ENCODE results near the gene ATPAF2. TPM values are rescaled to one million over a fixed set of nuclear protein-coding genes. Genes with fewer than 3 reads are reported as not detected.

ATPAF2 gene
- total and polyA plus RNA-seq, 4 donors: 17.7 to 32.9 (median 23.3) TPM

GRCh38 chr17:18079543-18079942 is 40.6 kb upstream of the ATPAF2 start:
- Histone ChIP-seq H3K9me3 (ENCODE audit: control insufficient read depth in 4 of 4, insufficient read depth in 3 of 4, low read length in 3 of 4) (no peaks in the 10 kb centered on the region), H3K9ac (ENCODE audit: insufficient read depth in 1 of 2, low read length in 2 of 2) (no peak overlapping the region), H3K4me1 (ENCODE audit: control insufficient read depth in 5 of 5, insufficient read depth in 5 of 5, low read length in 5 of 5) (peaks cover 0 to 6% (median 0%) of the 10 kb centered on the region in 5 donors), H3K36me3 (ENCODE audit: control insufficient read depth in 4 of 4, insufficient read depth in 4 of 4, low read length in 4 of 4) (no peaks in the 10 kb centered on the region), H3K4me3 (no peak overlapping the region), H3K27me3 (ENCODE audit: control insufficient read depth in 3 of 3, insufficient read depth in 3 of 3, low read length in 2 of 3) (no peaks in the 10 kb centered on the region), H3K27ac (ENCODE audit: low read depth in 1 of 2, low read length in 1 of 2) (no peak overlapping the region)
- 72 to 80% methylated on average over 4 of the region's 4 CpGs for WGBS, 2 donors
- no peak for DNase-seq
- no peak for ATAC-seq (ENCODE audit: insufficient read depth, low FRiP score)
- TF ChIP-seq, protein P1, sequence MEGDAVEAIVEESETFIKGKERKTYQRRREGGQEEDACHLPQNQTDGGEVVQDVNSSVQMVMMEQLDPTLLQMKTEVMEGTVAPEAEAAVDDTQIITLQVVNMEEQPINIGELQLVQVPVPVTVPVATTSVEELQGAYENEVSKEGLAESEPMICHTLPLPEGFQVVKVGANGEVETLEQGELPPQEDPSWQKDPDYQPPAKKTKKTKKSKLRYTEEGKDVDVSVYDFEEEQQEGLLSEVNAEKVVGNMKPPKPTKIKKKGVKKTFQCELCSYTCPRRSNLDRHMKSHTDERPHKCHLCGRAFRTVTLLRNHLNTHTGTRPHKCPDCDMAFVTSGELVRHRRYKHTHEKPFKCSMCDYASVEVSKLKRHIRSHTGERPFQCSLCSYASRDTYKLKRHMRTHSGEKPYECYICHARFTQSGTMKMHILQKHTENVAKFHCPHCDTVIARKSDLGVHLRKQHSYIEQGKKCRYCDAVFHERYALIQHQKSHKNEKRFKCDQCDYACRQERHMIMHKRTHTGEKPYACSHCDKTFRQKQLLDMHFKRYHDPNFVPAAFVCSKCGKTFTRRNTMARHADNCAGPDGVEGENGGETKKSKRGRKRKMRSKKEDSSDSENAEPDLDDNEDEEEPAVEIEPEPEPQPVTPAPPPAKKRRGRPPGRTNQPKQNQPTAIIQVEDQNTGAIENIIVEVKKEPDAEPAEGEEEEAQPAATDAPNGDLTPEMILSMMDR (IDR thresholded peaks at IDR 0.05; ENCODE audit: control extremely low read depth, extremely low read depth): no peak

DNA sequence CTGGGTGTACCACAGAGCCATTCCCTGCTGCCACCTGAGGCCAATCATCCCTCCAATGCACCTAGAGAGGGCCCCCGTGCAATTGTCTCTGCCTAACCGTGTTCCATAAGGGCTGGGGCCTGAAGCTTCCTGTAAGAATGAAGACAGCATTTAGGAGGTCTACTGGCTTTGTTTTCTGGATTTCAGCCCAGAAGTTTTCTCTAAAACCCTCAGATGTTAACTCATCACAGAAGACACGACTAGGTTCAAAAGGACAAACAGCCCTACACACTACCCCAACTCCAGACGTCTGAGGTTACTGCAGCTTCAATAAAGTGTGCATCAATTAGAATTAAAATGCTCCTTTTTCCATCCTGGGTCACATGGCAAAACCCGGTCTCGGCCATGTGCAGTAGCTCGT is 38.0 kb upstream of the ATPAF2 start:
- Histone ChIP-seq H3K36me3 (ENCODE audit: control insufficient read depth in 4 of 4, insufficient read depth in 4 of 4, low read length in 4 of 4) (no peaks in the 10 kb centered on the region), H3K4me3 (no peak overlapping the region), H3K9me3 (ENCODE audit: control insufficient read depth in 4 of 4, insufficient read depth in 3 of 4, low read length in 3 of 4) (no peaks in the 10 kb centered on the region), H3K27me3 (ENCODE audit: control insufficient read depth in 3 of 3, insufficient read depth in 3 of 3, low read length in 2 of 3) (no peaks in the 10 kb centered on the region), H3K27ac (ENCODE audit: low read depth in 1 of 2, low read length in 1 of 2) (no peak overlapping the region), H3K4me1 (ENCODE audit: control insufficient read depth in 5 of 5, insufficient read depth in 5 of 5, low read length in 5 of 5) (peaks cover 0 to 6% (median 0%) of the 10 kb centered on the region in 5 donors), H3K9ac (ENCODE audit: insufficient read depth in 1 of 2, low read length in 2 of 2) (no peak overlapping the region)
- TF ChIP-seq, protein P1 (IDR thresholded peaks at IDR 0.05; ENCODE audit: control extremely low read depth, extremely low read depth): no peak
- WGBS, 2 donors: 73 to 81% methylated on average over 7 of the region's 7 CpGs
- ATAC-seq (ENCODE audit: insufficient read depth, low FRiP score) (no peak), DNase-seq (peak in 2 of 3 donors; percentile 59 to 73)

DNA sequence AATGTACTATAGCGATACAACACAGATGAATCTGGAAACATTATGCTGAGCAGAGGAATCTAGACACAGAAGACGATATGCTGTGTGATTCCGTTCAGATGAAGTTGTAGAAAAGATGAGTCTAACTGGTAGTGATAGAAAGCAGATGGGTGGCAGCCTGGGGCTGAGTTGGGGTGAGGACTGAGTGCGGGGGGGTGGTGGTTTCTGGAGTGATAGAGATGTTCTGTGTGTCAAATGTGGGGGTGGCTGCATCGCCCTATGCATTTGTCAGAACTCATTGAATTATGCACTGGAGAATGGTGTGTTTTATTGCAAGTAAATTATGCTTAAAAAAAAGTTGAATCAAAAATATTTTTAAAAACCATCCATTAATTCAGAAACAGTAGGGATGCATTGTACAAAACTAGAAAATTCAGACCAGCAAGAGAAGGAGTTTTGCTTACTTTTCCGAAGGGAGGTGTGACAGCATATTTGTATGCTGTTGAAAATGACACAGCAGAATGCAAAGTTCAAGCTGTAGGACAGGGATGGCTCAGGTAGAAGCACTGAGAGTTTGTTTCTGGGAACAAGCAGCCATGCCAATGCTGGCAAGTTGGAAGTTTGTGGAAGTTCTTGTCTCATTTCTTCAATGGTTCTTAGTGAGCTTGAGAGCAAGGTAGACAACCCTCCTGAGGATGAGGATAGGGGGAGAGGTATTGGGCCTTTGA is 35.8 kb upstream of the ATPAF2 start:
- no peaks in the 10 kb centered on the region for H3K36me3 ChIP-seq (ENCODE audit: control insufficient read depth in 4 of 4, insufficient read depth in 4 of 4, low read length in 4 of 4)
- no peak for DNase-seq
- WGBS, 2 donors: 86 to 87% methylated on average over 6 of the region's 6 CpGs
- no peaks in the 10 kb centered on the region for H3K27me3 ChIP-seq (ENCODE audit: control insufficient read depth in 3 of 3, insufficient read depth in 3 of 3, low read length in 2 of 3)
- ATAC-seq (ENCODE audit: insufficient read depth, low FRiP score): no peak
- peaks cover 0 to 6% (median 0%) of the 10 kb centered on the region in 5 donors for H3K4me1 ChIP-seq (ENCODE audit: control insufficient read depth in 5 of 5, insufficient read depth in 5 of 5, low read length in 5 of 5)
- TF ChIP-seq, protein P1 (IDR thresholded peaks at IDR 0.05; ENCODE audit: control extremely low read depth, extremely low read depth): no peak
- no peak overlapping the region for H3K27ac ChIP-seq (ENCODE audit: low read depth in 1 of 2, low read length in 1 of 2)
- H3K9ac ChIP-seq (ENCODE audit: insufficient read depth in 1 of 2, low read length in 2 of 2): no peak overlapping the region
- no peak overlapping the region for H3K4me3 ChIP-seq
- H3K9me3 ChIP-seq (ENCODE audit: control insufficient read depth in 4 of 4, insufficient read depth in 3 of 4, low read length in 3 of 4): no peaks in the 10 kb centered on the region

DNA sequence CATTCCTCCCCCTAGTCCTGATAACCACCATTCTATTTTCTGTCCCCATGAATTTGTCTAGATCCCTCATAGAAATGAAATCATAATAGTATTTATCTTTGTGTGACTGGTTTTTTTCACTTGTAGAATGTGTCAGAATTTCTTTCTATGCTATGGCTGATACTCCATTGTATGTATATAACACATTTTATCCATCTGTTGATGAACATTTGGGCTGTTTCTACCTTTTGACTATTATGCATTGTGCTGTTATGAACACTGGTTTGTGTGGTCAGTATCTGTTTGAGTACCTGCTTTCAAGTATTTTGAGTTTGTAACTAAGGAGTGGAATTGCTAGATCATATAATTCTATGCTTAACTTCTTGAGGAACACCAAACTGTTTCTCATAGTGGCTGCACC is 32.8 kb upstream of the ATPAF2 start:
- Histone ChIP-seq H3K9me3 (ENCODE audit: control insufficient read depth in 4 of 4, insufficient read depth in 3 of 4, low read length in 3 of 4) (no peaks in the 10 kb centered on the region), H3K36me3 (ENCODE audit: control insufficient read depth in 4 of 4, insufficient read depth in 4 of 4, low read length in 4 of 4) (peaks cover 0 to 5% (median 3%) of the 10 kb centered on the region in 4 donors), H3K27ac (ENCODE audit: low read depth in 1 of 2, low read length in 1 of 2) (no peak overlapping the region), H3K27me3 (ENCODE audit: control insufficient read depth in 3 of 3, insufficient read depth in 3 of 3, low read length in 2 of 3) (no peaks in the 10 kb centered on the region), H3K4me3 (no peak overlapping the region), H3K9ac (ENCODE audit: insufficient read depth in 1 of 2, low read length in 2 of 2) (no peak overlapping the region), H3K4me1 (ENCODE audit: control insufficient read depth in 5 of 5, insufficient read depth in 5 of 5, low read length in 5 of 5) (peaks cover 0 to 1% (median 0%) of the 10 kb centered on the region in 5 donors)
- DNase-seq: no peak
- no peak for ATAC-seq (ENCODE audit: insufficient read depth, low FRiP score)
- TF ChIP-seq, protein P1 (IDR thresholded peaks at IDR 0.05; ENCODE audit: control extremely low read depth, extremely low read depth): no peak
